DOHH2 (cell line): ENCODE results near the gene AEBP1.

ENCODE experiments used
- CTCF ChIP-seq: fragments of 200-600 bp; sonication (generic); IDR thresholded peaks from one replicate; pipeline ENCODE4 v1.5.1; 2014; ENCODE audit warnings: antibody characterized with exemption, mild to moderate bottlenecking, low read depth, low read length; ENCODE audit not compliant: poor library complexity, severe bottlenecking
- EZH2phosphoT487 ChIP-seq: fragments of 200-600 bp; sonication (generic); IDR thresholded peaks from 2 replicates; pipeline ENCODE4 v1.6.1; 2017; ENCODE audit warnings: borderline replicate concordance, mild to moderate bottlenecking, antibody characterized with exemption, low read length, moderate library complexity, mixed read lengths

GRCh38 chr7:44114586-44115310, 10.6 kb downstream of the AEBP1 start:
- TF ChIP-seq CTCF (no peak), EZH2phosphoT487 (no peak)
